ENCODE measurements around the gene SLC35B2.

DNA sequence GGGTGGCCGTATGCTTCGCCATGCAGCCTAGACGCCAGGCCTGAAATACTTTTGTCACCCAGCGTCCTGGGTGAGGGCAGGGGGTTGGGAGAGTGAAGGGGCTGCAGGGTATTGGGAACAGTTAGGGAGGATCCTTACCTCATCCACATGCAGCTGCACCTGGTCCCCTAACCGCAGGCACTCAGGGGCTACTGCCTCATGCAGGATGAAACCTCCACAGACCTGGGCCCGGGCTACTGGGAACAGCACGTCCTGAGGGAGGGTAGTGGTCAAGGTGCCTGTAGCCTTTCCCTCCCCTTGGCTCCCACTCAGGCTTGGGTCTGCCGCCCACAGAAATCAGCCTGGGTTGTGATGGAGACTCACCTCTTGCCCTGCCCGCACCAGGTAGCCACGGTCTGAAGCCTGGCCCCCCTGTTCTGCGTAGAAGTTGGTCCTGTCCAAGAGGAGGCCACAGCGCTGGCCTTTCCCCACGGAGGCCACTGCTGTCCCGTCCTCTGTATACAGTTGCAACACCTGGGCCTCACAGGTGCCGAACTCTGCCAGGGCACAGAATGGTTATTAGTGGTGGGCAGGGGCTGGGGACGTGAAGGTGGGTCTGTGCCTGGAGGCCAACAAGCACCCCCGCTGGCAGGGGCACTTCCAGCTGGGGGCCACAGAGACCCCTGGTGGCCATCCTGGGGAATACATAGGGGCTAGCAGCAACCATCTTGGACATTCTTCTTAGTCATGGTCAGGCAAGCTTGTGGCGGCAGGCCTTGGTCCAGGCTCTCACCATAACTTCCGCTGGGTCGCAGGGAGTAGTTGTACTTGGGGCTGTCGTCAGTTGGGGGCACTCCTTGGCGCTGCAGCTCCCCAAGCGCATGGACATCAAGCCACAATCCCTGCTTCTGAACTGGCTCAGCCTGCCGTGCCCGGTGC, 47.2 kb upstream of the SLC35B2 start:
- TF ChIP-seq SUZ12 (IDR thresholded peaks at IDR 0.05; ENCODE audit: extremely low read depth, insufficient read depth, insufficient read length): no peak
- TF ChIP-seq ZNF274 (IDR thresholded peaks at IDR 0.05; ENCODE audit: low read depth, low read length): no peak
